ENCODE measurements around the gene KCNMB1. TPM values are rescaled to one million over a fixed set of nuclear protein-coding genes. Genes with fewer than 3 reads are reported as not detected.

The KCNMB1 gene
- total RNA-seq, 1 experiment from 2014 or later: not detected

DNA sequence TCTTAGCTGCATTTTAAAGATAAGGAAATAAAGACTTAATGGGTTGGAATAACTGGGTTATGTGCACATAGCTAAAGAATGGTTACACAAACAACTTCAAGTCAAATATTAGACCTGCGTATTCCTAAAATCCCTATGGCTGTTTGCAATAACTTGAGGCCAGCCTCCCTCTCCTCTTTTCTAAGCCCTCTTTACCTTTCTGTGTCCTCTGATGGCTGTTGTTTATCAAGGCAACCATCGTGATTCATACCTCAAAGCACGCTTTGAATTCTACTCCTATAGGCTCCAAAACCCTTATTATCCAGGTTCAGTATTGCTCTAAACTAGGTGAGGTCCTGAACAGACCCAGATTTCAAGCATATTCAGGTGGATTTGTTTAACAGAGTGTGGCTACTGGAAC lies 46.0 kb downstream of the KCNMB1 start:
- CTCF ChIA-PET: no interaction called here
- intact Hi-C loops (cut with micrococcal nuclease): no loop called here
- H3K9me2 ChIP-seq (replicated peaks; ENCODE audit: low read length): no peaks in the 10 kb centered on the region
- BruUV-seq (replicated peaks): no TSS peak
- no peak for ATAC-seq
- H3K36me3 ChIP-seq (ENCODE audit: low read depth, low read length): no peaks in the 10 kb centered on the region; the same call in 1 of the 2 replicates
- H3K9me3 ChIP-seq (ENCODE audit: low read length): no peaks in the 10 kb centered on the region
- H3K79me2 ChIP-seq (ENCODE audit: low read length): no peaks in the 10 kb centered on the region
- H3K4me2 ChIP-seq (ENCODE audit: low read length): no peak overlapping the region
- POLR2A ChIA-PET (ENCODE audit: unreplicated experiment): no interaction called here
- DNase-seq: no peak
- H2AFZ ChIP-seq (ENCODE audit: low read length): no peak overlapping the region
- H3K27me3 ChIP-seq (ENCODE audit: low read length): peaks cover 57% of the 10 kb centered on the region
- no peaks in the 10 kb centered on the region for H3K4me1 ChIP-seq (ENCODE audit: insufficient read depth, low read length)
- no peak for TF ChIP-seq EZH2phosphoT487 (IDR thresholded peaks at IDR 0.05; ENCODE audit: borderline replicate concordance, low read length)
- TF ChIP-seq EZH2 (IDR thresholded peaks at IDR 0.05; ENCODE audit: low read length, unreplicated experiment): no peak
- TF ChIP-seq, protein P1, sequence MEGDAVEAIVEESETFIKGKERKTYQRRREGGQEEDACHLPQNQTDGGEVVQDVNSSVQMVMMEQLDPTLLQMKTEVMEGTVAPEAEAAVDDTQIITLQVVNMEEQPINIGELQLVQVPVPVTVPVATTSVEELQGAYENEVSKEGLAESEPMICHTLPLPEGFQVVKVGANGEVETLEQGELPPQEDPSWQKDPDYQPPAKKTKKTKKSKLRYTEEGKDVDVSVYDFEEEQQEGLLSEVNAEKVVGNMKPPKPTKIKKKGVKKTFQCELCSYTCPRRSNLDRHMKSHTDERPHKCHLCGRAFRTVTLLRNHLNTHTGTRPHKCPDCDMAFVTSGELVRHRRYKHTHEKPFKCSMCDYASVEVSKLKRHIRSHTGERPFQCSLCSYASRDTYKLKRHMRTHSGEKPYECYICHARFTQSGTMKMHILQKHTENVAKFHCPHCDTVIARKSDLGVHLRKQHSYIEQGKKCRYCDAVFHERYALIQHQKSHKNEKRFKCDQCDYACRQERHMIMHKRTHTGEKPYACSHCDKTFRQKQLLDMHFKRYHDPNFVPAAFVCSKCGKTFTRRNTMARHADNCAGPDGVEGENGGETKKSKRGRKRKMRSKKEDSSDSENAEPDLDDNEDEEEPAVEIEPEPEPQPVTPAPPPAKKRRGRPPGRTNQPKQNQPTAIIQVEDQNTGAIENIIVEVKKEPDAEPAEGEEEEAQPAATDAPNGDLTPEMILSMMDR (conservative IDR thresholded peaks at IDR 0.05; ENCODE audit: low read depth, low read length): no peak
- no peak overlapping the region for H3K4me3 ChIP-seq (ENCODE audit: low read length)
- H3K27ac ChIP-seq (ENCODE audit: low read length): no peak overlapping the region
- H4K20me1 ChIP-seq (ENCODE audit: low read length): no peaks in the 10 kb centered on the region
- H3F3A ChIP-seq (ENCODE audit: low read length, unreplicated experiment): no peaks in the 10 kb centered on the region
- no peak overlapping the region for H3K9ac ChIP-seq (ENCODE audit: low read length)

DNA sequence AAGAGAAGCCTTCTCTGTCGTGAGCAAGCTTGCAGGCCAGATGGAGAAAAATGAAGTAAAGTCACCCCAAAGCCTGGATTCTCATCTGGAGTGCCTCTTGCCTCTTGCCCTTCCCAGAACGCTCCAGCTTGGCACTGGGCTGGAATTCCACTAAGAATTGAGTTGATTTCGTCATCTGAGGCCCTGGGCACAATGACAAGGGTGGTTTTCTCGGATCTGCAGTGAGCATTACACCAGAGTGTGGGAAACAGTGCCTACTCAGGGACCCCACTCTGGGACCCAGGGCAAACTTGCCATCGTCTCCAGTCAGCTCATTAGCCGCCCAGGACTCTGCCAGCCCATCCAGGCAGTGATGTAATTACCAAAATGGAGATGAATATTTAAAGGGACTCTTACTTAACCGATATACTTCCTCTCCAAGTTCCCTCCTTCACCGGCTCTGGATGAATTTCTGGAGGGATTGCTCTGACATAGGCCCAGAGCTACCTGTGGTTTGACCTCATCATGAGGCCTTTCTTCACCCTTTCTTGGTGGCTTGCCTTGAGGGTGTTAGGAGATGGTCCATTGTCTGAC lies 46.9 kb downstream of the KCNMB1 start:
- Histone ChIP-seq H3K36me3 (ENCODE audit: low read depth, low read length) (no peaks in the 10 kb centered on the region; the same call in 1 of the 2 replicates), H3K4me3 (ENCODE audit: low read length) (no peak overlapping the region), H4K20me1 (ENCODE audit: low read length) (no peaks in the 10 kb centered on the region), H2AFZ (ENCODE audit: low read length) (no peak overlapping the region), H3K4me1 (ENCODE audit: insufficient read depth, low read length) (no peaks in the 10 kb centered on the region), H3K9me2 (replicated peaks; ENCODE audit: low read length) (no peaks in the 10 kb centered on the region), H3K9me3 (ENCODE audit: low read length) (no peaks in the 10 kb centered on the region), H3F3A (ENCODE audit: low read length, unreplicated experiment) (no peaks in the 10 kb centered on the region), H3K79me2 (ENCODE audit: low read length) (no peaks in the 10 kb centered on the region), H3K27ac (ENCODE audit: low read length) (no peak overlapping the region), H3K9ac (ENCODE audit: low read length) (no peak overlapping the region), H3K4me2 (ENCODE audit: low read length) (no peak overlapping the region), H3K27me3 (ENCODE audit: low read length) (peaks cover 57% of the 10 kb centered on the region)
- ChIA-PET CTCF (no interaction called here), POLR2A (ENCODE audit: unreplicated experiment) (no interaction called here)
- ATAC-seq: no peak
- BruUV-seq (replicated peaks): no TSS peak
- no peak for DNase-seq
- no peak for TF ChIP-seq EZH2phosphoT487 (IDR thresholded peaks at IDR 0.05; ENCODE audit: borderline replicate concordance, low read length)
- TF ChIP-seq, protein P1 (conservative IDR thresholded peaks at IDR 0.05; ENCODE audit: low read depth, low read length): no peak
- no peak for TF ChIP-seq EZH2 (IDR thresholded peaks at IDR 0.05; ENCODE audit: low read length, unreplicated experiment)
- intact Hi-C loops (cut with micrococcal nuclease): no loop called here

DNA sequence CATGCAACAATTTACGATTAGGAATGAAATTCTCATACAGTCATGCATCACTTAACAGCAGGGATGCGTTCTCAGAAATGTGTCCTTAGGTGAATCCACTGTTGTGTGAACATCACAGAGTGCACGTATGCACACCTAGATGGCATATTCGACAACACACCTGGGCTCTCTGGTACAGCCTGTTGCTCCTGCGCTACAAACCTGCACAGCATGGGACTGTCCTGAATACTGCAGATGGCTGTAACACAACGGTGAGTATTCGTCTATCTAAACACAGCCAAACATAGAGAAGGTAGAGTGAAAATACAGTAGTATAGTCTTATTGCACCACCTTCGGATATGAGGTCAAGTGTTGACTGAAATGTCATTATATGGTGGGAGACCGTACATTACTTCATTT lies 47.6 kb downstream of the KCNMB1 start:
- no peak overlapping the region for H3K9ac ChIP-seq (ENCODE audit: low read length)
- intact Hi-C loops (cut with micrococcal nuclease): no loop called here
- ATAC-seq (no peak), DNase-seq (no peak)
- no peaks in the 10 kb centered on the region for H3K9me3 ChIP-seq (ENCODE audit: low read length)
- H2AFZ ChIP-seq (ENCODE audit: low read length): no peak overlapping the region
- no peaks in the 10 kb centered on the region for H3K9me2 ChIP-seq (replicated peaks; ENCODE audit: low read length)
- no peaks in the 10 kb centered on the region for H3F3A ChIP-seq (ENCODE audit: low read length, unreplicated experiment)
- no TSS peak for BruUV-seq (replicated peaks)
- CTCF ChIA-PET: no interaction called here
- peaks cover 57% of the 10 kb centered on the region for H3K27me3 ChIP-seq (ENCODE audit: low read length)
- H3K27ac ChIP-seq (ENCODE audit: low read length): no peak overlapping the region
- TF ChIP-seq, protein P1 (conservative IDR thresholded peaks at IDR 0.05; ENCODE audit: low read depth, low read length): no peak
- no peak for TF ChIP-seq EZH2 (IDR thresholded peaks at IDR 0.05; ENCODE audit: low read length, unreplicated experiment)
- TF ChIP-seq EZH2phosphoT487 (IDR thresholded peaks at IDR 0.05; ENCODE audit: borderline replicate concordance, low read length): no peak
- no peak overlapping the region for H3K4me2 ChIP-seq (ENCODE audit: low read length)
- no peaks in the 10 kb centered on the region; the same call in 1 of the 2 replicates for H3K36me3 ChIP-seq (ENCODE audit: low read depth, low read length)
- no peak overlapping the region for H3K4me3 ChIP-seq (ENCODE audit: low read length)
- POLR2A ChIA-PET (ENCODE audit: unreplicated experiment): no interaction called here
- no peaks in the 10 kb centered on the region for H3K79me2 ChIP-seq (ENCODE audit: low read length)
- H4K20me1 ChIP-seq (ENCODE audit: low read length): no peaks in the 10 kb centered on the region
- no peaks in the 10 kb centered on the region for H3K4me1 ChIP-seq (ENCODE audit: insufficient read depth, low read length)

All from PC-3 (cell line).